8988T (cell line): ENCODE data around the gene CALHM4.
"Not testable (repeated sequence)": the region's sequence is repeated elsewhere in the genome, so short reads cannot be mapped to it uniquely, and the experiment has no call there.

ENCODE experiments used
- DNase-seq: peaks from one replicate; pipeline ENCODE4 v3.0.0; 2011

The CALHM4 gene

DNA sequence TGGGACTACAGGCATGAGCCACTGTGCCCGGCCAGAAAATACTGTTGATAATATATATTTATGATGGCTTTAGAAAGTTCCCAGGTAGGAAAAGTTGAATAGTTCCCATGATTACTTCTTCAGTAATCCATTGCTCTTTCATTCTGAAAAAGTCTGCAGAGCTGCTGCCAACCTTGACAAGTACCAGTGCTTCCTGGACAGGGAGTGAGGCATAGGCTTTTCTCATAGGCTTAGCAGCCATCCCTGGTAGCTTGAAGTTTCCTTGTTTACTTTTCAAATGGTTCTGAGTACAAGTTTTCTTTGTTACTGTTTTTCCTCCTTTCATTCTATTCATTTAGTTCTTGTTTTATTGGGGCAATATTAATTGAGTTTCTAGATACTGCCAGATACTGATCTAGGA lies 25.6 kb downstream of the CALHM4 start:
- DNase-seq, result no peak

DNA sequence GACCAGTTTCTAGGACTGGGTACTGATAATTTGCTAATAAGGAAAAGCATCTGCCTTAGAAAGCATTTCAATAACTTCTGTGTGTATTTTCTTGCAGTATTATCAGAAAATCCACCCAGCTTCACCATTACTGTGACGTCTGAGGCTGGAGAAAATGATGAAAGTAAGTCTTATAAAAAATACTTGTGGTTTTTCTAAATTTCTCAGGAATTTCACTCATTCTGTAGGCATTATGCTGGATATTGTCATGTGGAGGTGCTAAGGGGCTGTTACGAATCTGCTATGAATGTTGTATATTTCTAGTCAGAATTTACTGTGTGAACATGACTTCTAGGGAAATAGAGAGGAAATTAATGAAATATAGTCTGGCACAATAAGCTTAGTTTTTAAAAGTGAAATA lies 26.6 kb downstream of the CALHM4 start:
- no peak for DNase-seq

DNA sequence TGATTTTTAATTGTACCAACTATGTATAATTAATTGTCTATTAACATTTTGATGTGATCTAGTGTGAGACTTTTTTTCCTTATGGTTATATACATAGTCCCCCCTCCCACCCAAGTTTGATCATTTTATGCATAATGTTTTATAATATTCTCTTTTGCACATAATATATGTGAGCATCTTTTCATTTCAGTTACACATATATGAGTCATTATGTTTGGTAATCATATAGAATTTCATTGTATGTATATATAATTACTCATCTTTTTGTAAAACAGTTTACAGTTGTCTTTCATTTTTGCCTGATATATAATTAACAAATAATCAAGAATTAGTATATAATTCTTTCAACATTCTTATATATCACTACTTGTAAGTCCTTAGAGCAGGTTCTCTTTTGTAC lies 32.7 kb downstream of the CALHM4 start:
- DNase-seq, result no peak

DNA sequence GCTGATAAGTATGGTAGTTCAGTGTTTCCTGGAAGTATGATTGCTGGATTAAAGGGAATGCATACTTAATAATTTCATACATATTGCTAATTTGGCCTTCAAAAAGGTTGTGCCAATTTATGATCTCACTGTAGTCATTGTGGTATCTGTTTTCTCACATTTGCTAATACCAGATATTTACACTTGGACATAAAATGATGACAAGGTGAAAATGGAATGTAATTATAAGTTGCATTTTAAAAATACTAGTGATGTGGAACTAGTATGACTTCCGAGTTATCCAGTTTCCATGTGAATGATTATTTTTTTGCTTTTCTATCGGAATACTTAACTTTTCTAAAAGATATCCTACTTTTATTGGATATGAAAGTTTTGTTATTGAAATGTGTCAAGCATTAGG lies 33.2 kb downstream of the CALHM4 start:
- DNase-seq, result no peak

DNA sequence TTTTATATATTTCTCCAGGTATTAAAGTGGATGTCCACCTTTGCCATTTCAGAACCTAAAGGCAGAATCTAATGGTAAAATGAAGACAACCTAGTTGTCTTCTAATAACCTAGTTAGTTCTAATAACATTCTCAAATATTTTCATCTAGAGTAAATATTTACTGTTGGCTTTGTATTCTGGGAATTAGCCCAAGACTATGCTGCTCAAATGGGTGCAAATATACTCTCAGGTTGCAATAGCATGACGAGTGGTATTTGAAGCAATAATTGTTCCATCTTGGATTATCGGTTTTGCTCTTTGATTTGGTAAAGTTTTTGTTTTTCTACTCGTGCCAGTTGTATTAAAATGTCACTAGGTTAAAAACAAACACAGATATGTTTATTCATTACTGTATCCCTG lies 41.7 kb downstream of the CALHM4 start:
- DNase-seq, result no peak

DNA sequence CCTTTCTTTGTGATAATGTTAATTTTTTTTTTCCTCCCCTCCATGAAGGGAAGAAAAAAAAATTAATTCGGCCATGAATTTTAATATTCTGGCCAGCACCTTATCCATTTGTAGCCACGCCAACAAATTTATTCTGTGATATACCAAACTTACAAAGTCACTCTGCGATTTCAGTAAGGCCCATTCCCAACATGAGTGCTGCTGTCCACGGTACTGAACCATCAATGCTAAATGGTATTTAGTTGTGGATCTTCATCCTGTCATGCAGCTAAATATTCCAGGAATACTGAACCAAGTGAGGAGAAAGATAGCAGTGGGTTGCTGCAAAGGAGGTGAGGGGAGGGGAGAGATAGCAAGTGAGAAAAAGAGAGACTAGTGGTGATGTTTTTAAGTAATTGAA lies 43.3 kb downstream of the CALHM4 start:
- DNase-seq, result no peak

DNA sequence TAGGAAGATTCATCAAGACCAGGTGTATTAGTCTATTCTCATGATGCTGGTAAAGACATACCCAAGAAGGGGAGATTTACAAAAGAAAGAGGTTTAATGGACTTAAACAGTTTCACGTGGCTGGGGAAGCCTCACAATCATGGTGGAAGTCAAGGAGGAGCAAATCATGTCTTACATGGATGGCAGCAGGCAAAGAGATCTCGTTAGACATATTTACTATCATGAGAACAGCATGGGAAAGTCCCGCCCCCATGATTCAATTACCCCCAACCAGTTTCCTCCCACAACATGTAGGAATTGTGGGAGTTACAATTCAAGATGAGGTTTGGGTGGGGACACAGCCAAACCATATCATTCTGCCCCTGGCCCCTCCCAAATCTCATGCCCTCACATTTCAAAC lies 50.4 kb downstream of the CALHM4 start:
- DNase-seq, result not testable (repeated sequence)

DNA sequence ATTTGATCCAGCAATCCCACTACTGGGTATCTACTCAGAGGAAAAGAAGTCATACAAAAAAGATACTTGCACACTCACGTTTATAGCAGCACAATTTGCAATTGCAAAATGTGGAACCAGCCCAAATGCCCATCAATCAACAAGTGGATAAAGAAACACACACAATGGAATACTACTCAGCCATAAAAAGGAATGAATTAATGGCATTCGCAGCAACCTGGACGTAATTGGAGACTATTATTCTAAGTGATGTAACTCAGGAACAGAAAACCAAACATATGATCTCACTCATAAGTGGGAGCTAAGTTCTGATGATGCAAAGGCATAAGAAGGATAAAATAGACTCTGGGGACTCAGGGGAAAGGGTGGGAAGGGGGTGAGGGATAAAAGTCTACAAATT lies 51.3 kb downstream of the CALHM4 start:
- DNase-seq, result not testable (repeated sequence)

DNA sequence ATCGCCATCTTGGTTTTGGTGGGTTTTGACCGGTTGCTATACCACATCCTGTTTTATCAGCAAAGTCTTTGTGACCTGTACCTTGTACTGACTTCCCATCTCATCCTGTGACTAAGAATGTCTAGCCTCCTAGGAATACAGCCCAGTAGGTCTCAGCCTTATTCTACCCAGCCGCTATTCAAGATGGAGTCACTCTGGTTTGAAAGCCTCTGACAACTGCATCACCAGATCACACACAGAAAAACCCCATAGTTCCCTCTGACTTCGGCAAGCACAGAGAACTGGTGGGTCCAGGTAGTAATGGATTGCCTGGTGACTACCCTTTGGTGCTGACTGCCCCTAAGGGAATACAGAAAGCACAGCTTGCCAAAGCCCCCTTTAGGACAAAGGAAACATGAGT lies 52.4 kb downstream of the CALHM4 start:
- no peak for DNase-seq
